Spleen (tissue), 7 donors: ENCODE data around the gene LRRC51.

Source experiments
- POLR2A ChIP-seq, 3 donors: fragments of 450-650 bp; IDR thresholded peaks; one replicate each; pipeline ENCODE4 v1.5.1; 2017; ENCODE audit warnings: antibody characterized with exemption in 3 of 3, mild to moderate bottlenecking in 1 of 3
- POLR2AphosphoS5 ChIP-seq, 3 donors: sonication (generic); formaldehyde crosslinking; IDR thresholded peaks; one replicate each; pipeline ENCODE4 v1.5.1; 2017; ENCODE audit warnings: antibody characterized with exemption in 3 of 3
- TF ChIP-seq, protein P1 (sequence below), 11 experiments: fragments of 200-600 bp in 7 of 11; fragments of 450-650 bp in 4 of 11; sonication (generic) in 4 of 11; IDR thresholded peaks in 8 of 11; conservative IDR thresholded peaks in 3 of 11; 1 replicate in 7 of 11; 2 replicates in 4 of 11; pipeline versions ENCODE4 v1.4.0 to v1.8.0; 2016 to 2021; ENCODE audit warnings: antibody characterized with exemption in 11 of 11, inconsistent platforms in 4 of 11, mild to moderate bottlenecking in 1 of 11
- donor health status: DM: no; HTN: no; CAD: no; lungs with moderate emphysema.
- donor health status: DM: no; HTN: no; CAD: no.
- donor health status: DM: no; HTN: no; CAD: no.

GRCh38 chr11:72127923-72128322, 47.3 kb downstream of the LRRC51 start:
- TF ChIP-seq, protein P1, sequence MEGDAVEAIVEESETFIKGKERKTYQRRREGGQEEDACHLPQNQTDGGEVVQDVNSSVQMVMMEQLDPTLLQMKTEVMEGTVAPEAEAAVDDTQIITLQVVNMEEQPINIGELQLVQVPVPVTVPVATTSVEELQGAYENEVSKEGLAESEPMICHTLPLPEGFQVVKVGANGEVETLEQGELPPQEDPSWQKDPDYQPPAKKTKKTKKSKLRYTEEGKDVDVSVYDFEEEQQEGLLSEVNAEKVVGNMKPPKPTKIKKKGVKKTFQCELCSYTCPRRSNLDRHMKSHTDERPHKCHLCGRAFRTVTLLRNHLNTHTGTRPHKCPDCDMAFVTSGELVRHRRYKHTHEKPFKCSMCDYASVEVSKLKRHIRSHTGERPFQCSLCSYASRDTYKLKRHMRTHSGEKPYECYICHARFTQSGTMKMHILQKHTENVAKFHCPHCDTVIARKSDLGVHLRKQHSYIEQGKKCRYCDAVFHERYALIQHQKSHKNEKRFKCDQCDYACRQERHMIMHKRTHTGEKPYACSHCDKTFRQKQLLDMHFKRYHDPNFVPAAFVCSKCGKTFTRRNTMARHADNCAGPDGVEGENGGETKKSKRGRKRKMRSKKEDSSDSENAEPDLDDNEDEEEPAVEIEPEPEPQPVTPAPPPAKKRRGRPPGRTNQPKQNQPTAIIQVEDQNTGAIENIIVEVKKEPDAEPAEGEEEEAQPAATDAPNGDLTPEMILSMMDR (IDR thresholded peaks at IDR 0.05 in 8 of 11, conservative IDR thresholded peaks at IDR 0.05 in 3 of 11), result no peak
- TF ChIP-seq POLR2A (IDR thresholded peaks at IDR 0.05) (no peak), POLR2AphosphoS5 (IDR thresholded peaks at IDR 0.05) (no peak)
